GM19023 (cell line): ENCODE measurements around the gene UNC13A.
"Not testable (repeated sequence)": the region's sequence is repeated elsewhere in the genome, so short reads cannot be mapped to it uniquely, and the experiment has no call there.

ENCODE experiments used
- ATAC-seq: cut with Tn5 transposase; IDR thresholded peaks from one replicate; pipeline ENCODE4 v1.9.1; 2021; ENCODE audit warnings: mild to moderate bottlenecking, moderate library complexity; ENCODE audit not compliant: unreplicated experiment

Gene UNC13A

GRCh38 chr19:17606590-17607185 is 81.5 kb downstream of the UNC13A start:
- ATAC-seq = no peak

- ATAC-seq = peak; percentile 79
Measured at GRCh38 chr19:17605761-17606589, 82.2 kb downstream of the UNC13A start.

GRCh38 chr19:17605117-17605516 is 83.0 kb downstream of the UNC13A start:
- ATAC-seq = no peak

GRCh38 chr19:17604372-17605025 is 83.7 kb downstream of the UNC13A start:
- no peak for ATAC-seq

- no peak for ATAC-seq
Measured at GRCh38 chr19:17602872-17603510, 85.2 kb downstream of the UNC13A start.

GRCh38 chr19:17602217-17602616 is 85.9 kb downstream of the UNC13A start:
- ATAC-seq = no peak

GRCh38 chr19:17601683-17602082 is 86.5 kb downstream of the UNC13A start:
- ATAC-seq = no peak

- no peak for ATAC-seq
Measured at GRCh38 chr19:17599780-17600179, 88.4 kb downstream of the UNC13A start.

- no peak for ATAC-seq
Measured at GRCh38 chr19:17598953-17599352, 89.2 kb downstream of the UNC13A start.

GRCh38 chr19:17598063-17598462 is 90.1 kb downstream of the UNC13A start:
- not testable (repeated sequence) for ATAC-seq

- ATAC-seq = not testable (repeated sequence)
Measured at GRCh38 chr19:17594296-17594695, 93.9 kb downstream of the UNC13A start.

- ATAC-seq = no peak
Measured at GRCh38 chr19:17590866-17591265, 97.3 kb downstream of the UNC13A start.

- not testable (repeated sequence) for ATAC-seq
Measured at GRCh38 chr19:17585395-17585794, 102.8 kb downstream of the UNC13A start.

- no peak for ATAC-seq
Measured at GRCh38 chr19:17584132-17584531, 104.0 kb downstream of the UNC13A start.

GRCh38 chr19:17582613-17583012 is 105.5 kb downstream of the UNC13A start:
- ATAC-seq = no peak

GRCh38 chr19:17581211-17581874 is 106.8 kb downstream of the UNC13A start:
- no peak for ATAC-seq

GRCh38 chr19:17580470-17581144 is 107.5 kb downstream of the UNC13A start:
- no peak for ATAC-seq

GRCh38 chr19:17579661-17580244 is 108.4 kb downstream of the UNC13A start:
- no peak for ATAC-seq

- ATAC-seq = no peak
Measured at GRCh38 chr19:17577457-17578097, 110.6 kb downstream of the UNC13A start.
